Measurements from ENCODE around the gene EBF3. TPM values are rescaled to one million over a fixed set of nuclear protein-coding genes. Genes with fewer than 3 reads are reported as not detected.

EBF3 gene
- total RNA-seq, 1 donor from 2014 or later = 0.20 TPM

DNA sequence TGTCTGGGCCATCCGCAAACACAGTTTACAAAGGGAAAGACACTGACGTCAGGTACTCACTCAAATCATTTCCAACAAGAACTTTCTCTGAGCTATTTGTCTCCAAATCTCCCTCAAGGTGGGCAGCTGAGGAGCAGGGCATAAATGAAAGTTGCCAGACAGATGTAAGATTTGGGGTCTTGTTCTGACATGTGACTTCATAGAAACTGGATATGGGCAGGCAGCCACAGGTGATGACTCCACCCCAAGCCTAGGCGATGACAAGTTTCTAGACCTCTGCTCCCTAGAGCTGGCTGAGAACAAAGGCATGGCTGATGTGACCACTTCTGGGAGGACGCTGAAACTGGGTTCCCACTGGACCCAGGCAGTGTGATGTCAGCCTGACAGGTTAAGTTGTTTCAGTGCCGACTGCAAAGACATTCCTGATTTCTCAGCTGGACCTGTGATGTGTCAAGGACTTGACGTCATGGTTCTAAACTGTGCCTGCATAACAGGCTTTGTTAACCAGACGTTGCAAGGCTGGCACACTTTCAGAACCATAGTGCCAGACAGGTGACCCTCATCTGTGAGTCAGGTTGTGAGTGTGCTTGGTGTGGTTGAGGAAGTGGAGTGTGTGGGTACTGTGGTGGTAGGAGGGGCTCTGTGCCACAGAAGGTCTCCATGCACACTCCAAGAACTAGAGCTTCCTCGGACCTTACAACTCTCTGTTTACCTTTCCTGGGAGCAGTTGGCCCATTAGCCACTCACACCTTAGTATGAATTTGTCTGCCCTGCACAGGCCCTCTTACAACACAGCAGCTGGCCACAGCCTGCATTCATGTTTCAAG, 39.9 kb upstream of the EBF3 start:
- intact Hi-C loops (cut with DNase I) = no loop called here
- no peak for ATAC-seq
- TF ChIP-seq, protein P1, sequence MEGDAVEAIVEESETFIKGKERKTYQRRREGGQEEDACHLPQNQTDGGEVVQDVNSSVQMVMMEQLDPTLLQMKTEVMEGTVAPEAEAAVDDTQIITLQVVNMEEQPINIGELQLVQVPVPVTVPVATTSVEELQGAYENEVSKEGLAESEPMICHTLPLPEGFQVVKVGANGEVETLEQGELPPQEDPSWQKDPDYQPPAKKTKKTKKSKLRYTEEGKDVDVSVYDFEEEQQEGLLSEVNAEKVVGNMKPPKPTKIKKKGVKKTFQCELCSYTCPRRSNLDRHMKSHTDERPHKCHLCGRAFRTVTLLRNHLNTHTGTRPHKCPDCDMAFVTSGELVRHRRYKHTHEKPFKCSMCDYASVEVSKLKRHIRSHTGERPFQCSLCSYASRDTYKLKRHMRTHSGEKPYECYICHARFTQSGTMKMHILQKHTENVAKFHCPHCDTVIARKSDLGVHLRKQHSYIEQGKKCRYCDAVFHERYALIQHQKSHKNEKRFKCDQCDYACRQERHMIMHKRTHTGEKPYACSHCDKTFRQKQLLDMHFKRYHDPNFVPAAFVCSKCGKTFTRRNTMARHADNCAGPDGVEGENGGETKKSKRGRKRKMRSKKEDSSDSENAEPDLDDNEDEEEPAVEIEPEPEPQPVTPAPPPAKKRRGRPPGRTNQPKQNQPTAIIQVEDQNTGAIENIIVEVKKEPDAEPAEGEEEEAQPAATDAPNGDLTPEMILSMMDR (IDR thresholded peaks at IDR 0.05) = no peak
- Histone ChIP-seq H3K9me3 (no peaks in the 10 kb centered on the region), H3K4me1 (no peaks in the 10 kb centered on the region), H3K27ac (no peak overlapping the region), H3K36me3 (no peaks in the 10 kb centered on the region), H3K4me3 (no peak overlapping the region), H3K27me3 (peaks cover 6% of the 10 kb centered on the region)
- no peak for DNase-seq

GRCh38 chr10:130003166-130003565, 39.1 kb upstream of the EBF3 start:
- H3K27ac ChIP-seq = no peak overlapping the region
- ATAC-seq (no peak), DNase-seq (no peak)
- intact Hi-C loops (cut with DNase I) = no loop called here
- H3K9me3 ChIP-seq = no peaks in the 10 kb centered on the region
- no peak overlapping the region for H3K4me3 ChIP-seq
- TF ChIP-seq, protein P1 (IDR thresholded peaks at IDR 0.05) = no peak
- no peaks in the 10 kb centered on the region for H3K4me1 ChIP-seq
- peaks cover 6% of the 10 kb centered on the region for H3K27me3 ChIP-seq
- H3K36me3 ChIP-seq = no peaks in the 10 kb centered on the region

GRCh38 chr10:130002606-130003005, 38.5 kb upstream of the EBF3 start:
- no peak for DNase-seq
- no peaks in the 10 kb centered on the region for H3K36me3 ChIP-seq
- no peak overlapping the region for H3K27ac ChIP-seq
- ATAC-seq = no peak
- no peak overlapping the region for H3K4me3 ChIP-seq
- no peaks in the 10 kb centered on the region for H3K9me3 ChIP-seq
- intact Hi-C loops (cut with DNase I) = no loop called here
- peaks cover 6% of the 10 kb centered on the region for H3K27me3 ChIP-seq
- H3K4me1 ChIP-seq = no peaks in the 10 kb centered on the region
- TF ChIP-seq, protein P1 (IDR thresholded peaks at IDR 0.05) = no peak

DNA sequence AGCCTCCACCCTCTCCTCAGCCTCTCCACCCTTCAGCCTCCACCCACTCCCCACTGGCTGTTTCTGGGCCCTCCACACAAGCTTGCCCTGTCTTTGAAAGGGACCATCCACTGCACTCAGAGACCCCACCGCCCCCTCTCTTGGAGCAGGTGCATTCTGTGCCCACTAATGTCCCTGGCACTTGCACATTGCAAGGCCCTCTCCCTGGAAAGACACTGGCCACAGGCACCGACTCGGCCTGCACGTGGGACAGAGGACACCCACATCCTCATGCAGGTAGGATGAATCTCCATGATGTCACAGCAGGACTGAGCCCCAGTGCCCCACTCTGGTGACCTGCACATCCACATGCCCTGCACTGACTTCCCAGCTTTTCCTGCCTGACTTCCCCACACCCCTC, 36.8 kb upstream of the EBF3 start:
- intact Hi-C loops (cut with DNase I) = no loop called here

GRCh38 chr10:129999140-129999539, 35.1 kb upstream of the EBF3 start:
- no peaks in the 10 kb centered on the region for H3K27me3 ChIP-seq
- H3K4me1 ChIP-seq = no peaks in the 10 kb centered on the region
- no peak overlapping the region for H3K4me3 ChIP-seq
- no peaks in the 10 kb centered on the region for H3K9me3 ChIP-seq
- ATAC-seq (no peak), DNase-seq (no peak)
- no peak overlapping the region for H3K27ac ChIP-seq
- intact Hi-C loops (cut with DNase I) = no loop called here
- no peaks in the 10 kb centered on the region for H3K36me3 ChIP-seq
- TF ChIP-seq, protein P1 (IDR thresholded peaks at IDR 0.05) = no peak

More for the DNA sequence above, 36.8 kb upstream of the EBF3 start:
- Histone ChIP-seq H3K4me1 (no peaks in the 10 kb centered on the region), H3K9me3 (no peaks in the 10 kb centered on the region), H3K4me3 (no peak overlapping the region), H3K27ac (no peak overlapping the region), H3K27me3 (no peaks in the 10 kb centered on the region), H3K36me3 (no peaks in the 10 kb centered on the region)
- DNase-seq = no peak
- no peak for ATAC-seq
- TF ChIP-seq, protein P1 (IDR thresholded peaks at IDR 0.05) = no peak
